ENCODE data around the gene PCDHB6.

GRCh38 chr5:141149812-141150211 is at the start of gene PCDHB6:
- TF ChIP-seq POLR2AphosphoS5 (IDR thresholded peaks at IDR 0.05; ENCODE audit: low read depth, low read length) = no peak
- TF ChIP-seq, protein P1, sequence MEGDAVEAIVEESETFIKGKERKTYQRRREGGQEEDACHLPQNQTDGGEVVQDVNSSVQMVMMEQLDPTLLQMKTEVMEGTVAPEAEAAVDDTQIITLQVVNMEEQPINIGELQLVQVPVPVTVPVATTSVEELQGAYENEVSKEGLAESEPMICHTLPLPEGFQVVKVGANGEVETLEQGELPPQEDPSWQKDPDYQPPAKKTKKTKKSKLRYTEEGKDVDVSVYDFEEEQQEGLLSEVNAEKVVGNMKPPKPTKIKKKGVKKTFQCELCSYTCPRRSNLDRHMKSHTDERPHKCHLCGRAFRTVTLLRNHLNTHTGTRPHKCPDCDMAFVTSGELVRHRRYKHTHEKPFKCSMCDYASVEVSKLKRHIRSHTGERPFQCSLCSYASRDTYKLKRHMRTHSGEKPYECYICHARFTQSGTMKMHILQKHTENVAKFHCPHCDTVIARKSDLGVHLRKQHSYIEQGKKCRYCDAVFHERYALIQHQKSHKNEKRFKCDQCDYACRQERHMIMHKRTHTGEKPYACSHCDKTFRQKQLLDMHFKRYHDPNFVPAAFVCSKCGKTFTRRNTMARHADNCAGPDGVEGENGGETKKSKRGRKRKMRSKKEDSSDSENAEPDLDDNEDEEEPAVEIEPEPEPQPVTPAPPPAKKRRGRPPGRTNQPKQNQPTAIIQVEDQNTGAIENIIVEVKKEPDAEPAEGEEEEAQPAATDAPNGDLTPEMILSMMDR (IDR thresholded peaks at IDR 0.05) = peak; percentile 69
- TF ChIP-seq REST (IDR thresholded peaks at IDR 0.05; ENCODE audit: insufficient read depth in 1 of 2, low read depth in 2 of 2, low read length in 1 of 2) = no peak
- no peak for TF ChIP-seq TCF7L2 (IDR thresholded peaks at IDR 0.05; ENCODE audit: low read depth, low read length)

Data from Panc1 (cell line).